ENCODE measurements around the gene C17orf78. TPM values are rescaled to one million over a fixed set of nuclear protein-coding genes. Genes with fewer than 3 reads are reported as not detected.

C17orf78 gene
- total and polyA plus RNA-seq, 2 of the 8 experiments (the other 6 are each of a cell fraction or from before 2014, with no cell fraction given): not detected

DNA sequence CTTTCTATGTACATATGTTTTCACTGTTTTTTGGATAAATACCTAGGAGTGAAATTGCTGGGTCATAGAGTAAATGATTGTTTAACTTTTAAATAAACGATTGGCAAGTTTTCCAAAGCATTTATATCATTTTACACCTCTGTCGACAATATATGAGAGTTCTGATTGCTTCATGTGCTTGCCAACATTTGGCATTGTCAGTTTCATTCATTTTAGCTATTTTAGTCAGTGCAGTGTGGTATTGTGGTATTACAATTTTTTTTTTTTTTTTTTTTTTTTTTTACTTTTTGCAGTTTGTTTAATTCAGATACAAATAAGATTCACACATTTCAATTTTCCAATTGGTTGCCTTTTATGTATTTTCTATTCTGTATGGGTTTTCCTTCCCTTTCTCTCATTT, 56.9 kb downstream of the C17orf78 start (continued):
- TF ChIP-seq, protein P1, sequence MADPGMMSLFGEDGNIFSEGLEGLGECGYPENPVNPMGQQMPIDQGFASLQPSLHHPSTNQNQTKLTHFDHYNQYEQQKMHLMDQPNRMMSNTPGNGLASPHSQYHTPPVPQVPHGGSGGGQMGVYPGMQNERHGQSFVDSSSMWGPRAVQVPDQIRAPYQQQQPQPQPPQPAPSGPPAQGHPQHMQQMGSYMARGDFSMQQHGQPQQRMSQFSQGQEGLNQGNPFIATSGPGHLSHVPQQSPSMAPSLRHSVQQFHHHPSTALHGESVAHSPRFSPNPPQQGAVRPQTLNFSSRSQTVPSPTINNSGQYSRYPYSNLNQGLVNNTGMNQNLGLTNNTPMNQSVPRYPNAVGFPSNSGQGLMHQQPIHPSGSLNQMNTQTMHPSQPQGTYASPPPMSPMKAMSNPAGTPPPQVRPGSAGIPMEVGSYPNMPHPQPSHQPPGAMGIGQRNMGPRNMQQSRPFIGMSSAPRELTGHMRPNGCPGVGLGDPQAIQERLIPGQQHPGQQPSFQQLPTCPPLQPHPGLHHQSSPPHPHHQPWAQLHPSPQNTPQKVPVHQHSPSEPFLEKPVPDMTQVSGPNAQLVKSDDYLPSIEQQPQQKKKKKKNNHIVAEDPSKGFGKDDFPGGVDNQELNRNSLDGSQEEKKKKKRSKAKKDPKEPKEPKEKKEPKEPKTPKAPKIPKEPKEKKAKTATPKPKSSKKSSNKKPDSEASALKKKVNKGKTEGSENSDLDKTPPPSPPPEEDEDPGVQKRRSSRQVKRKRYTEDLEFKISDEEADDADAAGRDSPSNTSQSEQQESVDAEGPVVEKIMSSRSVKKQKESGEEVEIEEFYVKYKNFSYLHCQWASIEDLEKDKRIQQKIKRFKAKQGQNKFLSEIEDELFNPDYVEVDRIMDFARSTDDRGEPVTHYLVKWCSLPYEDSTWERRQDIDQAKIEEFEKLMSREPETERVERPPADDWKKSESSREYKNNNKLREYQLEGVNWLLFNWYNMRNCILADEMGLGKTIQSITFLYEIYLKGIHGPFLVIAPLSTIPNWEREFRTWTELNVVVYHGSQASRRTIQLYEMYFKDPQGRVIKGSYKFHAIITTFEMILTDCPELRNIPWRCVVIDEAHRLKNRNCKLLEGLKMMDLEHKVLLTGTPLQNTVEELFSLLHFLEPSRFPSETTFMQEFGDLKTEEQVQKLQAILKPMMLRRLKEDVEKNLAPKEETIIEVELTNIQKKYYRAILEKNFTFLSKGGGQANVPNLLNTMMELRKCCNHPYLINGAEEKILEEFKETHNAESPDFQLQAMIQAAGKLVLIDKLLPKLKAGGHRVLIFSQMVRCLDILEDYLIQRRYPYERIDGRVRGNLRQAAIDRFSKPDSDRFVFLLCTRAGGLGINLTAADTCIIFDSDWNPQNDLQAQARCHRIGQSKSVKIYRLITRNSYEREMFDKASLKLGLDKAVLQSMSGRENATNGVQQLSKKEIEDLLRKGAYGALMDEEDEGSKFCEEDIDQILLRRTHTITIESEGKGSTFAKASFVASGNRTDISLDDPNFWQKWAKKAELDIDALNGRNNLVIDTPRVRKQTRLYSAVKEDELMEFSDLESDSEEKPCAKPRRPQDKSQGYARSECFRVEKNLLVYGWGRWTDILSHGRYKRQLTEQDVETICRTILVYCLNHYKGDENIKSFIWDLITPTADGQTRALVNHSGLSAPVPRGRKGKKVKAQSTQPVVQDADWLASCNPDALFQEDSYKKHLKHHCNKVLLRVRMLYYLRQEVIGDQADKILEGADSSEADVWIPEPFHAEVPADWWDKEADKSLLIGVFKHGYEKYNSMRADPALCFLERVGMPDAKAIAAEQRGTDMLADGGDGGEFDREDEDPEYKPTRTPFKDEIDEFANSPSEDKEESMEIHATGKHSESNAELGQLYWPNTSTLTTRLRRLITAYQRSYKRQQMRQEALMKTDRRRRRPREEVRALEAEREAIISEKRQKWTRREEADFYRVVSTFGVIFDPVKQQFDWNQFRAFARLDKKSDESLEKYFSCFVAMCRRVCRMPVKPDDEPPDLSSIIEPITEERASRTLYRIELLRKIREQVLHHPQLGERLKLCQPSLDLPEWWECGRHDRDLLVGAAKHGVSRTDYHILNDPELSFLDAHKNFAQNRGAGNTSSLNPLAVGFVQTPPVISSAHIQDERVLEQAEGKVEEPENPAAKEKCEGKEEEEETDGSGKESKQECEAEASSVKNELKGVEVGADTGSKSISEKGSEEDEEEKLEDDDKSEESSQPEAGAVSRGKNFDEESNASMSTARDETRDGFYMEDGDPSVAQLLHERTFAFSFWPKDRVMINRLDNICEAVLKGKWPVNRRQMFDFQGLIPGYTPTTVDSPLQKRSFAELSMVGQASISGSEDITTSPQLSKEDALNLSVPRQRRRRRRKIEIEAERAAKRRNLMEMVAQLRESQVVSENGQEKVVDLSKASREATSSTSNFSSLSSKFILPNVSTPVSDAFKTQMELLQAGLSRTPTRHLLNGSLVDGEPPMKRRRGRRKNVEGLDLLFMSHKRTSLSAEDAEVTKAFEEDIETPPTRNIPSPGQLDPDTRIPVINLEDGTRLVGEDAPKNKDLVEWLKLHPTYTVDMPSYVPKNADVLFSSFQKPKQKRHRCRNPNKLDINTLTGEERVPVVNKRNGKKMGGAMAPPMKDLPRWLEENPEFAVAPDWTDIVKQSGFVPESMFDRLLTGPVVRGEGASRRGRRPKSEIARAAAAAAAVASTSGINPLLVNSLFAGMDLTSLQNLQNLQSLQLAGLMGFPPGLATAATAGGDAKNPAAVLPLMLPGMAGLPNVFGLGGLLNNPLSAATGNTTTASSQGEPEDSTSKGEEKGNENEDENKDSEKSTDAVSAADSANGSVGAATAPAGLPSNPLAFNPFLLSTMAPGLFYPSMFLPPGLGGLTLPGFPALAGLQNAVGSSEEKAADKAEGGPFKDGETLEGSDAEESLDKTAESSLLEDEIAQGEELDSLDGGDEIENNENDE (IDR thresholded peaks at IDR 0.05; ENCODE audit: insufficient replicate concordance, low read length): no peak
- TF ChIP-seq JUN (IDR thresholded peaks at IDR 0.05; ENCODE audit: low read depth, low read length) (no peak), POLR2AphosphoS5 (IDR thresholded peaks at IDR 0.05; ENCODE audit: low read depth, low read length) (no peak), BCL11A (IDR thresholded peaks at IDR 0.05; ENCODE audit: low read depth in 2 of 2, low read length in 2 of 2) (no peak), RAD21 (IDR thresholded peaks at IDR 0.05 in 1 of 2, conservative IDR thresholded peaks at IDR 0.05 in 1 of 2; ENCODE audit: low read depth in 2 of 2, low read length in 2 of 2) (no peak), POU5F1 (IDR thresholded peaks at IDR 0.05; ENCODE audit: low read depth, low read length) (no peak)

All from H1 (cell line).